CD4-positive, CD25-positive, alpha-beta regulatory T cell (primary cell): Measurements from ENCODE around the gene PDE6B. TPM values are rescaled to one million over a fixed set of nuclear protein-coding genes. Genes with fewer than 3 reads are reported as not detected.

Experiments used
- ATAC-seq, 2 donors: fragments of 150-1000 bp; cut with Tn5 transposase; one replicate each; pipeline ENCODE4 v1.10.0; 2021; ENCODE audit warnings: low read depth in 2 of 2, moderate number of reproducible peaks in 2 of 2, moderate library complexity in 1 of 2
- DNase-seq, 3 donors: peaks; one replicate each; pipeline versions ENCODE4 v3.0.0 to v3.0.0-alpha.2; 2012 to 2022; ENCODE audit warnings: mixed read lengths in 1 of 3
- H3K27ac ChIP-seq: one replicate; pipeline ENCODE4 v1.7.0; 2013; ENCODE audit warnings: mild to moderate bottlenecking, low read length; ENCODE audit not compliant: insufficient read depth, poor library complexity, severe bottlenecking
- H3K27me3 ChIP-seq: one replicate; pipeline ENCODE4 v1.7.0; 2013; ENCODE audit warnings: low read length; ENCODE audit not compliant: control insufficient read depth, insufficient read depth
- H3K36me3 ChIP-seq: one replicate; pipeline ENCODE4 v1.7.0; 2013; ENCODE audit warnings: mild to moderate bottlenecking, low read length, moderate library complexity; ENCODE audit not compliant: control insufficient read depth, insufficient read depth
- H3K4me1 ChIP-seq: 2 replicates; pipeline ENCODE4 v1.7.0; 2013; ENCODE audit warnings: mild to moderate bottlenecking, low read length; ENCODE audit not compliant: insufficient read depth, control insufficient read depth, poor library complexity, severe bottlenecking
- H3K4me3 ChIP-seq: one replicate; pipeline ENCODE4 v1.7.0; 2013; ENCODE audit warnings: low read depth, mild to moderate bottlenecking, low read length, moderate library complexity
- H3K9me3 ChIP-seq, 2 experiments: 1 replicate in 1 of 2; 2 replicates in 1 of 2; pipeline ENCODE4 v1.7.0; 2013; ENCODE audit warnings: low read length in 2 of 2, mild to moderate bottlenecking in 1 of 2, moderate library complexity in 1 of 2; ENCODE audit not compliant: control insufficient read depth in 2 of 2
- H3K27ac Mint-ChIP-seq, 3 donors: one replicate each; pipeline ENCODE4 v1.8.0; 2020 to 2022; ENCODE audit warnings: mild to moderate bottlenecking in 3 of 3, mixed read lengths in 3 of 3, moderate library complexity in 2 of 3
- H3K27me3 Mint-ChIP-seq: one replicate; pipeline ENCODE4 v1.8.0; 2022; ENCODE audit warnings: mild to moderate bottlenecking, mixed read lengths
- H3K36me3 Mint-ChIP-seq: one replicate; pipeline ENCODE4 v1.8.0; 2020; ENCODE audit warnings: mixed read lengths
- H3K4me1 Mint-ChIP-seq, 4 donors: one replicate each; pipeline ENCODE4 v1.8.0; 2020 to 2022; ENCODE audit warnings: mixed read lengths in 4 of 4, mild to moderate bottlenecking in 1 of 4
- H3K4me3 Mint-ChIP-seq, 4 donors: one replicate each; pipeline ENCODE4 v1.8.0; 2020 to 2022; ENCODE audit warnings: mild to moderate bottlenecking in 4 of 4, mixed read lengths in 4 of 4, moderate library complexity in 3 of 4
- H3K9me3 Mint-ChIP-seq, 7 donors: one replicate each; pipeline ENCODE4 v1.8.0; 2020 to 2022; ENCODE audit warnings: mixed read lengths in 7 of 7, mild to moderate bottlenecking in 3 of 7, moderate library complexity in 2 of 7
- polyA plus RNA-seq, 4 donors: library from polyadenylated mRNA; unstranded; fragments of 300-500 nt; fragmentation: Illumina TruSeq; gene quantifications; one replicate each; pipeline ENCODE4 v1.2.3, GENCODE V29; 2021
- total RNA-seq: library from RNA; stranded (reverse); gene quantifications from one replicate; pipeline ENCODE4 v1.2.3, GENCODE V29; 2022

The PDE6B gene
- total and polyA plus RNA-seq, 5 donors from 2014 or later = 12.3 to 19.8 (median 13.8) TPM

GRCh38 chr4:650951-651883, 25.8 kb downstream of the PDE6B start:
- Histone ChIP-seq H3K4me3 (no peak overlapping the region), H3K4me1 (no peaks in the 10 kb centered on the region), H3K9me3 (no peaks in the 10 kb centered on the region), H3K27ac (no peak overlapping the region), H3K36me3 (no peaks in the 10 kb centered on the region), H3K27me3 (no peaks in the 10 kb centered on the region)
- Mint-ChIP-seq H3K36me3 (no peaks in the 10 kb centered on the region), H3K27ac (no peak overlapping the region), H3K4me3 (no peak overlapping the region), H3K4me1 (peaks cover 0 to 4% (median 0%) of the 10 kb centered on the region in 4 donors), H3K27me3 (peaks cover 12% of the 10 kb centered on the region), H3K9me3 (peaks cover 0 to 1% (median 0%) of the 10 kb centered on the region in 7 donors)
- ATAC-seq (no peak), DNase-seq (no peak)

GRCh38 chr4:651884-652642, 26.7 kb downstream of the PDE6B start:
- no peaks in the 10 kb centered on the region for H3K9me3 Mint-ChIP-seq

GRCh38 chr4:653080-653821, 27.9 kb downstream of the PDE6B start:
- Histone ChIP-seq H3K27ac (no peak overlapping the region), H3K36me3 (no peaks in the 10 kb centered on the region), H3K27me3 (no peaks in the 10 kb centered on the region), H3K9me3 (no peaks in the 10 kb centered on the region), H3K4me1 (no peaks in the 10 kb centered on the region), H3K4me3 (no peak overlapping the region)
- Mint-ChIP-seq H3K36me3 (no peaks in the 10 kb centered on the region), H3K4me3 (no peak overlapping the region), H3K27ac (peak overlapping the region in 1 of 3 donors; percentile 55), H3K4me1 (no peaks in the 10 kb centered on the region), H3K9me3 (no peaks in the 10 kb centered on the region), H3K27me3 (peaks cover 4% of the 10 kb centered on the region)
- DNase-seq (no peak), ATAC-seq (no peak)

More at GRCh38 chr4:651884-652642, 26.7 kb downstream of the PDE6B start:
- H3K27me3 Mint-ChIP-seq = peaks cover 8% of the 10 kb centered on the region
- H3K27me3 ChIP-seq = no peaks in the 10 kb centered on the region
- H3K36me3 ChIP-seq = no peaks in the 10 kb centered on the region
- ATAC-seq = no peak
- no peaks in the 10 kb centered on the region for H3K4me1 ChIP-seq
- H3K4me1 Mint-ChIP-seq = no peaks in the 10 kb centered on the region
- no peak for DNase-seq
- H3K36me3 Mint-ChIP-seq = no peaks in the 10 kb centered on the region
- no peak overlapping the region for H3K4me3 Mint-ChIP-seq
- no peaks in the 10 kb centered on the region for H3K9me3 ChIP-seq
- no peak overlapping the region for H3K27ac ChIP-seq
- H3K4me3 ChIP-seq = no peak overlapping the region
- H3K27ac Mint-ChIP-seq = no peak overlapping the region

- Mint-ChIP-seq H3K27me3 (no peaks in the 10 kb centered on the region), H3K4me1 (no peaks in the 10 kb centered on the region), H3K4me3 (no peak overlapping the region), H3K9me3 (no peaks in the 10 kb centered on the region), H3K36me3 (no peaks in the 10 kb centered on the region), H3K27ac (no peak overlapping the region)
- H3K4me1 ChIP-seq = no peaks in the 10 kb centered on the region
- no peaks in the 10 kb centered on the region for H3K9me3 ChIP-seq
- ATAC-seq (no peak), DNase-seq (no peak)
- H3K36me3 ChIP-seq = no peaks in the 10 kb centered on the region
- H3K27ac ChIP-seq = no peak overlapping the region
- H3K4me3 ChIP-seq = no peak overlapping the region
- H3K27me3 ChIP-seq = no peaks in the 10 kb centered on the region
These were observed 28.6 kb downstream of the PDE6B start for GRCh38 chr4:653831-654502.

GRCh38 chr4:654503-654845, 29.1 kb downstream of the PDE6B start:
- Histone ChIP-seq H3K9me3 (no peaks in the 10 kb centered on the region), H3K4me3 (no peak overlapping the region), H3K27ac (no peak overlapping the region), H3K27me3 (no peaks in the 10 kb centered on the region), H3K4me1 (no peaks in the 10 kb centered on the region), H3K36me3 (no peaks in the 10 kb centered on the region)
- DNase-seq (no peak), ATAC-seq (no peak)
- Mint-ChIP-seq H3K27me3 (no peaks in the 10 kb centered on the region), H3K27ac (no peak overlapping the region), H3K9me3 (no peaks in the 10 kb centered on the region), H3K4me1 (no peaks in the 10 kb centered on the region), H3K4me3 (no peak overlapping the region), H3K36me3 (no peaks in the 10 kb centered on the region)

- Mint-ChIP-seq H3K36me3 (peaks cover 4% of the 10 kb centered on the region), H3K4me1 (no peaks in the 10 kb centered on the region), H3K27ac (no peak overlapping the region), H3K27me3 (no peaks in the 10 kb centered on the region), H3K4me3 (no peak overlapping the region), H3K9me3 (no peaks in the 10 kb centered on the region)
- Histone ChIP-seq H3K4me1 (no peaks in the 10 kb centered on the region), H3K4me3 (no peak overlapping the region), H3K27me3 (no peaks in the 10 kb centered on the region), H3K27ac (no peak overlapping the region), H3K9me3 (no peaks in the 10 kb centered on the region), H3K36me3 (no peaks in the 10 kb centered on the region)
- ATAC-seq (no peak), DNase-seq (no peak)
These were observed 29.6 kb downstream of the PDE6B start for GRCh38 chr4:654871-655463.
